HEK293 (cell line): Measurements from ENCODE around the gene ASIC1.

ENCODE experiments used
- CTCF ChIA-PET: fragments of 350-600 bp; formaldehyde crosslinking; extraction: SDS; loops from one replicate; lab custom pipeline; 2021; ENCODE audit warnings: antibody characterized with exemption; lab: Yijun Ruan, JAX
- POLR2A ChIA-PET: fragments of 300-600 bp; formaldehyde crosslinking; extraction: SDS; loops from one replicate; lab custom pipeline; 2020; ENCODE audit warnings: antibody characterized with exemption, inconsistent platforms; lab: Yijun Ruan, JAX
- H3K27ac ChIP-seq: fragments of 200-500 bp; sonication (Bioruptor generic); 2 replicates; pipeline ENCODE4 v1.5.1; 2014; ENCODE audit warnings: low read depth, low read length, control low read depth, inconsistent platforms; ENCODE audit errors: extremely low read depth
- H3K36me3 ChIP-seq, 2 experiments: fragments of 200-500 bp in 1 of 2; sonication (Bioruptor generic) in 1 of 2; 1 replicate in 1 of 2; 2 replicates in 1 of 2; pipeline ENCODE4 v1.5.1; 2014 to 2017; ENCODE audit warnings: inconsistent platforms in 2 of 2, low read length in 2 of 2; ENCODE audit not compliant: control insufficient read depth in 2 of 2, insufficient read depth in 1 of 2
- H3K4me1 ChIP-seq: fragments of 200-500 bp; sonication (Bioruptor generic); 2 replicates; pipeline ENCODE4 v1.5.1; 2014; ENCODE audit warnings: mild to moderate bottlenecking, low read length, inconsistent platforms; ENCODE audit not compliant: control insufficient read depth, insufficient read depth
- H3K4me3 ChIP-seq: 2 replicates; pipeline ENCODE4 v1.5.1; 2011; ENCODE audit warnings: low read depth, mild to moderate bottlenecking, control low read depth, low read length, moderate library complexity
- H3K9me3 ChIP-seq: fragments of 200-500 bp; sonication (Bioruptor generic); 2 replicates; pipeline ENCODE4 v1.5.1; 2014; ENCODE audit warnings: low read depth, low read length, inconsistent platforms; ENCODE audit not compliant: control insufficient read depth, insufficient read depth
- BCL11A ChIP-seq: fragments of 450-650 bp; formaldehyde crosslinking; IDR thresholded peaks from 2 replicates; pipeline ENCODE4 v1.5.1; 2016; ENCODE audit warnings: low read depth, missing biosample characterization, missing genetic modification characterization
- FEZF1 ChIP-seq: fragments of 450-650 bp; formaldehyde crosslinking; IDR thresholded peaks from 2 replicates; pipeline ENCODE4 v1.5.1; 2016; ENCODE audit warnings: missing biosample characterization, missing genetic modification characterization
- RBAK ChIP-seq: fragments of 450-650 bp; formaldehyde crosslinking; IDR thresholded peaks from 2 replicates; pipeline ENCODE4 v1.5.1; 2016; ENCODE audit warnings: missing biosample characterization, missing genetic modification characterization
- SP2 ChIP-seq: fragments of 450-650 bp; formaldehyde crosslinking; IDR thresholded peaks from 2 replicates; pipeline ENCODE4 v1.5.1; 2016; ENCODE audit warnings: missing biosample characterization, missing genetic modification characterization
- YY1 ChIP-seq: fragments of 450-650 bp; formaldehyde crosslinking; IDR thresholded peaks from 2 replicates; pipeline ENCODE4 v1.5.1; 2018; ENCODE audit warnings: missing biosample characterization, missing genetic modification characterization
- ZBTB11 ChIP-seq: fragments of 450-650 bp; formaldehyde crosslinking; conservative IDR thresholded peaks from 2 replicates; pipeline ENCODE4 v1.5.1; 2016; ENCODE audit warnings: low read depth, missing biosample characterization, missing genetic modification characterization
- ZNF138 ChIP-seq: fragments of 450-650 bp; formaldehyde crosslinking; IDR thresholded peaks from 2 replicates; pipeline ENCODE4 v1.5.1; 2016; ENCODE audit warnings: missing biosample characterization, missing genetic modification characterization, borderline replicate concordance
- ZNF146 ChIP-seq: fragments of 450-650 bp; formaldehyde crosslinking; IDR thresholded peaks from 2 replicates; pipeline ENCODE4 v1.5.1; 2016; ENCODE audit warnings: missing biosample characterization, missing genetic modification characterization
- ZNF19 ChIP-seq: fragments of 450-650 bp; formaldehyde crosslinking; IDR thresholded peaks from 2 replicates; pipeline ENCODE4; 2016; ENCODE audit warnings: missing biosample characterization, missing genetic modification characterization, low read depth
- ZNF2 ChIP-seq: fragments of 450-650 bp; formaldehyde crosslinking; IDR thresholded peaks from 2 replicates; pipeline ENCODE4 v1.5.1; 2016; ENCODE audit warnings: missing biosample characterization, missing genetic modification characterization
- ZNF211 ChIP-seq: fragments of 450-650 bp; formaldehyde crosslinking; IDR thresholded peaks from 2 replicates; pipeline ENCODE4 v1.5.1; 2016; ENCODE audit warnings: low read depth, missing biosample characterization, missing genetic modification characterization
- ZNF341 ChIP-seq: fragments of 450-650 bp; formaldehyde crosslinking; IDR thresholded peaks from 2 replicates; pipeline ENCODE4; 2016; ENCODE audit warnings: low read depth, missing biosample characterization, missing genetic modification characterization
- ZNF624 ChIP-seq: fragments of 450-650 bp; formaldehyde crosslinking; IDR thresholded peaks from 2 replicates; pipeline ENCODE4 v1.5.1; 2017; ENCODE audit warnings: missing biosample characterization, missing genetic modification characterization
- TF ChIP-seq, protein P1 (sequence below): fragments of 450-650 bp; formaldehyde crosslinking; IDR thresholded peaks from 2 replicates; pipeline ENCODE4 v1.5.1; 2016; ENCODE audit warnings: missing biosample characterization, missing genetic modification characterization
- TF ChIP-seq, protein P2 (sequence below): fragments of 450-650 bp; formaldehyde crosslinking; IDR thresholded peaks from 2 replicates; pipeline ENCODE4 v1.5.1; 2016; ENCODE audit warnings: missing biosample characterization, missing genetic modification characterization
- TF ChIP-seq, protein P3 (sequence below): fragments of 450-650 bp; formaldehyde crosslinking; IDR thresholded peaks from 2 replicates; pipeline ENCODE4 v1.5.1; 2016; ENCODE audit warnings: missing biosample characterization, missing genetic modification characterization

The ASIC1 gene

DNA sequence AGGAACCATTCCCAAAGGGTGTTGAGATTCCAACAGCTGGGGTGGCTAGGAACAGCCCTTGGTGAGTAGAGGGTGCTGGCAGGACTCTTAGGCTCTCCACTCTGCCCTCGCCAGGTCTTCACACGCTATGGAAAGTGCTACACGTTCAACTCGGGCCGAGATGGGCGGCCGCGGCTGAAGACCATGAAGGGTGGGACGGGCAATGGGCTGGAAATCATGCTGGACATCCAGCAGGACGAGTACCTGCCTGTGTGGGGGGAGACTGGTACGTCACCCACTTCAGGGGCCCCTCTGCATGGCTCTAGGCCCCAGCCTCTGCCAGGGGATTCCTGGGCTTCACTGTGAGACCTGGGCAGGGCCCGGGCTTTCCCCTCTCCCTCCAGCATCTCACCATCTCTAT is 19.7 kb downstream of the ASIC1 start (continued):
- TF ChIP-seq ZBTB11 (no peak), RBAK (no peak), BCL11A (tag by site-specific recombination) (no peak)
- TF ChIP-seq, protein P1, sequence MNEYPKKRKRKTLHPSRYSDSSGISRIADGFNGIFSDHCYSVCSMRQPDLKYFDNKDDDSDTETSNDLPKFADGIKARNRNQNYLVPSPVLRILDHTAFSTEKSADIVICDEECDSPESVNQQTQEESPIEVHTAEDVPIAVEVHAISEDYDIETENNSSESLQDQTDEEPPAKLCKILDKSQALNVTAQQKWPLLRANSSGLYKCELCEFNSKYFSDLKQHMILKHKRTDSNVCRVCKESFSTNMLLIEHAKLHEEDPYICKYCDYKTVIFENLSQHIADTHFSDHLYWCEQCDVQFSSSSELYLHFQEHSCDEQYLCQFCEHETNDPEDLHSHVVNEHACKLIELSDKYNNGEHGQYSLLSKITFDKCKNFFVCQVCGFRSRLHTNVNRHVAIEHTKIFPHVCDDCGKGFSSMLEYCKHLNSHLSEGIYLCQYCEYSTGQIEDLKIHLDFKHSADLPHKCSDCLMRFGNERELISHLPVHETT (tag by site-specific recombination): no peak
- TF ChIP-seq, all 188 proteins: peak for 0

GRCh38 chr12:50078281-50078680 is 20.9 kb downstream of the ASIC1 start:
- POLR2A ChIA-PET: no interaction called here
- CTCF ChIA-PET: interaction anchor here (0.8 to 2.1 kb wide), 3 partner anchors 8 to 39 kb away, joined by 3 to 8 read pairs (median 3); no protein-coding TSS in a partner anchor

DNA sequence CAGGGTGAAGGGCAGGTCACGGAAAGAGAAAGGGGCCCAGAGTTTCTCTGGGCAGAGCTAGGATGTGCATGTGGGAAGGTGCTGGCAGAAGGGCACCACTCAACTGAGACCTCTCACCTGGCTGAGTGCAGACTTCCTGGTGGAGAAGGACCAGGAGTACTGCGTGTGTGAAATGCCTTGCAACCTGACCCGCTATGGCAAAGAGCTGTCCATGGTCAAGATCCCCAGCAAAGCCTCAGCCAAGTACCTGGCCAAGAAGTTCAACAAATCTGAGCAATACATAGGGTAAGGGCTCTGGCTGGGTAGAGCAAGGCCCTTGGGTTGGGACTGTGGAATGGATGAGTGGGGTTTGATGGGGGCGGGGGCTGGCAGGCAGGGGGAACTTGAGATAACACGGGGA is 22.4 kb downstream of the ASIC1 start:
- H3K27ac ChIP-seq: no peak overlapping the region
- no peaks in the 10 kb centered on the region for H3K9me3 ChIP-seq
- no peaks in the 10 kb centered on the region for H3K4me1 ChIP-seq
- ChIA-PET POLR2A (no interaction called here), CTCF (interaction anchor here (0.7 to 2.1 kb wide), 6 partner anchors 9 to 429 kb away, joined by 3 to 8 read pairs (median 3); no protein-coding TSS in a partner anchor)
- TF ChIP-seq, protein P2, sequence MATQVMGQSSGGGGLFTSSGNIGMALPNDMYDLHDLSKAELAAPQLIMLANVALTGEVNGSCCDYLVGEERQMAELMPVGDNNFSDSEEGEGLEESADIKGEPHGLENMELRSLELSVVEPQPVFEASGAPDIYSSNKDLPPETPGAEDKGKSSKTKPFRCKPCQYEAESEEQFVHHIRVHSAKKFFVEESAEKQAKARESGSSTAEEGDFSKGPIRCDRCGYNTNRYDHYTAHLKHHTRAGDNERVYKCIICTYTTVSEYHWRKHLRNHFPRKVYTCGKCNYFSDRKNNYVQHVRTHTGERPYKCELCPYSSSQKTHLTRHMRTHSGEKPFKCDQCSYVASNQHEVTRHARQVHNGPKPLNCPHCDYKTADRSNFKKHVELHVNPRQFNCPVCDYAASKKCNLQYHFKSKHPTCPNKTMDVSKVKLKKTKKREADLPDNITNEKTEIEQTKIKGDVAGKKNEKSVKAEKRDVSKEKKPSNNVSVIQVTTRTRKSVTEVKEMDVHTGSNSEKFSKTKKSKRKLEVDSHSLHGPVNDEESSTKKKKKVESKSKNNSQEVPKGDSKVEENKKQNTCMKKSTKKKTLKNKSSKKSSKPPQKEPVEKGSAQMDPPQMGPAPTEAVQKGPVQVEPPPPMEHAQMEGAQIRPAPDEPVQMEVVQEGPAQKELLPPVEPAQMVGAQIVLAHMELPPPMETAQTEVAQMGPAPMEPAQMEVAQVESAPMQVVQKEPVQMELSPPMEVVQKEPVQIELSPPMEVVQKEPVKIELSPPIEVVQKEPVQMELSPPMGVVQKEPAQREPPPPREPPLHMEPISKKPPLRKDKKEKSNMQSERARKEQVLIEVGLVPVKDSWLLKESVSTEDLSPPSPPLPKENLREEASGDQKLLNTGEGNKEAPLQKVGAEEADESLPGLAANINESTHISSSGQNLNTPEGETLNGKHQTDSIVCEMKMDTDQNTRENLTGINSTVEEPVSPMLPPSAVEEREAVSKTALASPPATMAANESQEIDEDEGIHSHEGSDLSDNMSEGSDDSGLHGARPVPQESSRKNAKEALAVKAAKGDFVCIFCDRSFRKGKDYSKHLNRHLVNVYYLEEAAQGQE (tag by site-specific recombination): peak; percentile 92
- no peak for TF ChIP-seq YY1 (tag by site-specific recombination)
- TF ChIP-seq, all 188 proteins: peak for 1
- Histone ChIP-seq H3K36me3 (peaks cover 0 to 3% of the 10 kb centered on the region in 2 experiments; a peak in 1 of 3 replicates), H3K4me3 (no peak overlapping the region)

More at GRCh38 chr12:50078281-50078680, 20.9 kb downstream of the ASIC1 start:
- no peak overlapping the region for H3K4me3 ChIP-seq
- peaks cover 0 to 3% of the 10 kb centered on the region in 2 experiments; a peak in 1 of 3 replicates for H3K36me3 ChIP-seq
- no peaks in the 10 kb centered on the region for H3K9me3 ChIP-seq
- no peak overlapping the region for H3K27ac ChIP-seq
- TF ChIP-seq ZNF341 (no peak), ZNF2 (no peak), ZNF19 (tag by site-specific recombination) (no peak), ZNF138 (no peak), FEZF1 (tag by site-specific recombination) (no peak), SP2 (tag by site-specific recombination) (no peak), RBAK (no peak), ZNF211 (tag by site-specific recombination) (no peak), ZNF146 (tag by site-specific recombination) (no peak), ZNF624 (tag by site-specific recombination) (no peak)
- TF ChIP-seq, protein P3, sequence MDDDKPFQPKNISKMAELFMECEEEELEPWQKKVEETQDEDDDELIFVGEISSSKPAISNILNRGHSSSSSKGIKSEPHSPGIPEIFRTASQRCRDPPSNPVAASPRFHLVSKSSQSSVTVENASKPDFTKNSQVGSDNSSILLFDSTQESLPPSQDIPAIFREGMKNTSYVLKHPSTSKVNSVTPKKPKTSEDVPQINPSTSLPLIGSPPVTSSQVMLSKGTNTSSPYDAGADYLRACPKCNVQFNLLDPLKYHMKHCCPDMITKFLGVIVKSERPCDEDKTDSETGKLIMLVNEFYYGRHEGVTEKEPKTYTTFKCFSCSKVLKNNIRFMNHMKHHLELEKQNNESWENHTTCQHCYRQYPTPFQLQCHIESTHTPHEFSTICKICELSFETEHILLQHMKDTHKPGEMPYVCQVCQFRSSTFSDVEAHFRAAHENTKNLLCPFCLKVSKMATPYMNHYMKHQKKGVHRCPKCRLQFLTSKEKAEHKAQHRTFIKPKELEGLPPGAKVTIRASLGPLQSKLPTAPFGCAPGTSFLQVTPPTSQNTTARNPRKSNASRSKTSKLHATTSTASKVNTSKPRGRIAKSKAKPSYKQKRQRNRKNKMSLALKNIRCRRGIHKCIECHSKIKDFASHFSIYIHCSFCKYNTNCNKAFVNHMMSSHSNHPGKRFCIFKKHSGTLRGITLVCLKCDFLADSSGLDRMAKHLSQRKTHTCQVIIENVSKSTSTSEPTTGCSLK (tag by site-specific recombination): no peak
- H3K4me1 ChIP-seq: no peaks in the 10 kb centered on the region
